Testis (tissue), 3 donors: ENCODE data around the gene APOA4. TPM values are rescaled to one million over a fixed set of nuclear protein-coding genes. Genes with fewer than 3 reads are reported as not detected.

ENCODE experiments used
- DNase-seq: peaks from one replicate; pipeline ENCODE4 v3.0.0-alpha.2; 2019
- H3K27ac ChIP-seq, 2 donors: fragments of 200-600 bp; sonication (generic); one replicate each; pipeline ENCODE4 v1.5.1; 2019
- H3K27me3 ChIP-seq: fragments of 200-600 bp; sonication (generic); one replicate; pipeline ENCODE4 v1.5.1; 2019
- H3K36me3 ChIP-seq: fragments of 200-600 bp; sonication (generic); one replicate; pipeline ENCODE4 v1.5.1; 2017; ENCODE audit warnings: low read depth; ENCODE audit errors: missing control alignments
- H3K4me1 ChIP-seq: fragments of 200-600 bp; sonication (generic); one replicate; pipeline ENCODE4 v1.5.1; 2019
- H3K4me3 ChIP-seq, 2 donors: fragments of 200-600 bp; sonication (generic); one replicate each; pipeline ENCODE4 v1.5.1; 2017 to 2019
- H3K9me3 ChIP-seq: fragments of 200-600 bp; sonication (generic); one replicate; pipeline ENCODE4 v1.5.1; 2017
- CTCF ChIP-seq, 3 experiments: fragments of 450-650 bp in 2 of 3; fragments of 200-600 bp in 1 of 3; sonication (generic) in 1 of 3; IDR thresholded peaks; one replicate each; pipeline ENCODE4 v1.5.1; 2016 to 2019; ENCODE audit warnings: antibody characterized with exemption in 3 of 3, mild to moderate bottlenecking in 2 of 3, moderate library complexity in 1 of 3
- POLR2A ChIP-seq: fragments of 450-650 bp; IDR thresholded peaks from one replicate; pipeline ENCODE4 v1.6.1; 2017; ENCODE audit warnings: antibody characterized with exemption, mild to moderate bottlenecking, moderate library complexity
- WGBS, 2 donors: methylation state at CpG; one replicate each; pipeline ENCODE4 v1.1.5; 2018; 5-methylcytosine and 5-hydroxymethylcytosine counted together
- intact Hi-C: fragments of 100-400 bp; cut with DNase I; formaldehyde crosslinking; loops from one replicate; pipeline ENCODE4 v1.15.1; 2023; ENCODE audit warnings: low total_unique reads
- polyA plus RNA-seq: library from polyadenylated mRNA; stranded (reverse); fragments of 350-450 nt; fragmentation: Illumina TruSeq; extraction: RNeasy Lipid Tissue Mini Kit (QIAGEN cat#74804); gene quantifications from one replicate; pipeline ENCODE4 v1.2.3, GENCODE V29; 2014; ENCODE audit warnings: low read depth, low replicate concordance; ENCODE audit not compliant: insufficient read depth
- total RNA-seq, 2 donors: library from RNA; depleted of rRNA; stranded (reverse); fragments of >200 nt; gene quantifications; one replicate each; pipeline ENCODE4 v1.2.3, GENCODE V29; 2016

The APOA4 gene
- total and polyA plus RNA-seq, 3 donors from 2014 or later, result not detected

GRCh38 chr11:116822575-116822974, 529 bp downstream of the APOA4 start:
- Histone ChIP-seq H3K4me3 (no peak overlapping the region), H3K9me3 (no peaks in the 10 kb centered on the region), H3K4me1 (no peaks in the 10 kb centered on the region), H3K36me3 (no peaks in the 10 kb centered on the region), H3K27ac (no peak overlapping the region), H3K27me3 (no peaks in the 10 kb centered on the region)
- intact Hi-C loops, result no loop called here
- TF ChIP-seq POLR2A (no peak), CTCF (IDR thresholded peaks at IDR 0.05) (no peak)
- WGBS, 2 donors, result 77 to 83% methylated on average over 4 to 5 of the region's 5 CpGs
- DNase-seq, result no peak

- WGBS, 2 donors, result 92 to 95% methylated on average over 32 to 51 of the region's 51 CpGs
- H3K27me3 ChIP-seq, result no peaks in the 10 kb centered on the region
- H3K4me1 ChIP-seq, result no peaks in the 10 kb centered on the region
- H3K27ac ChIP-seq, result no peak overlapping the region
- TF ChIP-seq POLR2A (no peak), CTCF (IDR thresholded peaks at IDR 0.05) (no peak)
- H3K36me3 ChIP-seq, result no peaks in the 10 kb centered on the region
- H3K4me3 ChIP-seq, result no peak overlapping the region
- intact Hi-C loops, result no loop called here
- DNase-seq, result no peak
- no peaks in the 10 kb centered on the region for H3K9me3 ChIP-seq
Observed at GRCh38 chr11:116821050-116821918, 1.8 kb downstream of the APOA4 start.

- no peak for DNase-seq
- Histone ChIP-seq H3K36me3 (no peaks in the 10 kb centered on the region), H3K4me1 (no peaks in the 10 kb centered on the region), H3K27ac (no peak overlapping the region), H3K4me3 (no peak overlapping the region), H3K9me3 (no peaks in the 10 kb centered on the region), H3K27me3 (no peaks in the 10 kb centered on the region)
- intact Hi-C loops, result no loop called here
- no peak for TF ChIP-seq POLR2A
- TF ChIP-seq CTCF (IDR thresholded peaks at IDR 0.05), result no peak
- 91 to 97% methylated on average over 9 of the region's 9 CpGs for WGBS, 2 donors
Observed at GRCh38 chr11:116819049-116819448, 4.1 kb downstream of the APOA4 start.

- 89 to 93% methylated on average over 6 of the region's 6 CpGs for WGBS, 2 donors
- Histone ChIP-seq H3K4me1 (no peaks in the 10 kb centered on the region), H3K9me3 (no peaks in the 10 kb centered on the region), H3K36me3 (no peaks in the 10 kb centered on the region), H3K27ac (no peak overlapping the region), H3K27me3 (no peaks in the 10 kb centered on the region), H3K4me3 (no peak overlapping the region)
- intact Hi-C loops, result no loop called here
- TF ChIP-seq CTCF (IDR thresholded peaks at IDR 0.05), result no peak
- TF ChIP-seq POLR2A, result no peak
- DNase-seq, result no peak
Observed at GRCh38 chr11:116814502-116814901, 8.6 kb downstream of the APOA4 start.
